Activated gamma-delta T cell treated with Interleukin-2 at 50 U/mL for 16 hours (primary cell): Measurements from ENCODE around the gene BCL2A1.
"Not testable (repeated sequence)": the region's sequence is repeated elsewhere in the genome, so short reads cannot be mapped to it uniquely, and the experiment has no call there.

Experiments used
- DNase-seq: peaks from one replicate; pipeline ENCODE4 v3.0.0-alpha.2; 2020

The BCL2A1 gene

GRCh38 chr15:79956354-79956939, 14.5 kb downstream of the BCL2A1 start:
- no peak for DNase-seq

- DNase-seq, result no peak
Observed at GRCh38 chr15:79954661-79955060, 16.3 kb downstream of the BCL2A1 start.

GRCh38 chr15:79953951-79954444, 17.0 kb downstream of the BCL2A1 start:
- DNase-seq, result no peak

GRCh38 chr15:79952329-79952728, 18.7 kb downstream of the BCL2A1 start:
- DNase-seq, result no peak

GRCh38 chr15:79950247-79950646, 20.7 kb downstream of the BCL2A1 start:
- no peak for DNase-seq

GRCh38 chr15:79948761-79949160, 22.2 kb downstream of the BCL2A1 start:
- DNase-seq, result no peak

GRCh38 chr15:79948095-79948695, 22.8 kb downstream of the BCL2A1 start:
- DNase-seq, result no peak

GRCh38 chr15:79947009-79947408, 24.0 kb downstream of the BCL2A1 start:
- no peak for DNase-seq

GRCh38 chr15:79944622-79945021, 26.4 kb downstream of the BCL2A1 start:
- no peak for DNase-seq

- no peak for DNase-seq
Observed at GRCh38 chr15:79943820-79944219, 27.2 kb downstream of the BCL2A1 start.

GRCh38 chr15:79942741-79943481, 28.1 kb downstream of the BCL2A1 start:
- no peak for DNase-seq

- DNase-seq, result no peak
Observed at GRCh38 chr15:79939399-79939798, 31.6 kb downstream of the BCL2A1 start.

- DNase-seq, result no peak
Observed at GRCh38 chr15:79938143-79938542, 32.9 kb downstream of the BCL2A1 start.

GRCh38 chr15:79935556-79936201, 35.3 kb downstream of the BCL2A1 start:
- not testable (repeated sequence) for DNase-seq

GRCh38 chr15:79933231-79933630, 37.8 kb downstream of the BCL2A1 start:
- DNase-seq, result no peak

GRCh38 chr15:79932447-79932846, 38.5 kb downstream of the BCL2A1 start:
- DNase-seq, result no peak

GRCh38 chr15:79930516-79930915, 40.5 kb downstream of the BCL2A1 start:
- DNase-seq, result no peak

- no peak for DNase-seq
Observed at GRCh38 chr15:79929412-79929811, 41.6 kb downstream of the BCL2A1 start.

GRCh38 chr15:79926116-79926515, 44.9 kb downstream of the BCL2A1 start:
- not testable (repeated sequence) for DNase-seq

- no peak for DNase-seq
Observed at GRCh38 chr15:79924379-79924778, 46.6 kb downstream of the BCL2A1 start.

- peak; percentile 99 for DNase-seq
Observed at GRCh38 chr15:79923515-79924169, 47.4 kb downstream of the BCL2A1 start.

GRCh38 chr15:79923079-79923514, 47.9 kb downstream of the BCL2A1 start:
- peak; percentile 63 for DNase-seq

GRCh38 chr15:79922512-79923078, 48.4 kb downstream of the BCL2A1 start:
- no peak for DNase-seq
